MM.1S (cell line): ENCODE measurements around the gene TP53TG5.

ENCODE experiments used
- DNase-seq: peaks from one replicate; pipeline ENCODE4 v3.0.0-alpha.2; 2015
- H2AFZ ChIP-seq: fragments of 300-600 bp; sonication (generic); 2 replicates; pipeline ENCODE4 v1.6.0; 2016; ENCODE audit warnings: antibody characterized with exemption, low read length
- H3F3A ChIP-seq: fragments of 300-600 bp; sonication (generic); 2 replicates; pipeline ENCODE4 v1.6.1; 2016; ENCODE audit warnings: mild to moderate bottlenecking, antibody characterized with exemption, low read length, moderate library complexity, mixed read lengths; ENCODE audit not compliant: insufficient read depth
- H3K27ac ChIP-seq: fragments of 300-600 bp; sonication (generic); 2 replicates; pipeline ENCODE4 v1.5.1; 2016; ENCODE audit warnings: mild to moderate bottlenecking, low read length
- H3K27me3 ChIP-seq: fragments of 300-600 bp; sonication (generic); replicated peaks from 2 replicates; pipeline ENCODE4 v1.6.0; 2016; ENCODE audit warnings: low read length; ENCODE audit not compliant: insufficient read depth
- H3K36me3 ChIP-seq: fragments of 300-600 bp; sonication (generic); replicated peaks from 2 replicates; pipeline ENCODE4 v1.6.1; 2016; ENCODE audit warnings: mild to moderate bottlenecking, low read length, mixed read lengths; ENCODE audit not compliant: insufficient read depth
- H3K4me1 ChIP-seq: fragments of 300-600 bp; sonication (generic); 2 replicates; pipeline ENCODE4 v1.6.1; 2016; ENCODE audit warnings: low read length, mixed read lengths
- H3K4me2 ChIP-seq: fragments of 300-600 bp; sonication (generic); 2 replicates; pipeline ENCODE4 v1.6.0; 2016; ENCODE audit warnings: low read depth, low read length
- H3K4me3 ChIP-seq: fragments of 300-600 bp; sonication (generic); 2 replicates; pipeline ENCODE4 v1.5.1; 2016; ENCODE audit warnings: low read length, mixed read lengths
- H3K79me2 ChIP-seq: fragments of 300-600 bp; sonication (generic); 2 replicates; pipeline ENCODE4 v1.6.1; 2016; ENCODE audit warnings: mixed run types, low read length, mixed read lengths
- H3K9ac ChIP-seq: fragments of 300-600 bp; sonication (generic); 2 replicates; pipeline ENCODE4 v1.6.1; 2016; ENCODE audit warnings: low read length, mixed read lengths
- H3K9me2 ChIP-seq: fragments of 300-600 bp; sonication (generic); replicated peaks from 2 replicates; pipeline ENCODE4 v1.6.1; 2016; ENCODE audit warnings: mild to moderate bottlenecking, low read length, mixed read lengths; ENCODE audit not compliant: insufficient read depth
- H3K9me3 ChIP-seq: fragments of 300-600 bp; sonication (generic); replicated peaks from 2 replicates; pipeline ENCODE4 v1.6.1; 2016; ENCODE audit warnings: mild to moderate bottlenecking, low read length, mixed read lengths; ENCODE audit not compliant: insufficient read depth
- H4K20me1 ChIP-seq: fragments of 300-600 bp; sonication (generic); 2 replicates; pipeline ENCODE4 v1.6.1; 2016; ENCODE audit warnings: mild to moderate bottlenecking, low read length, moderate library complexity, mixed read lengths; ENCODE audit not compliant: insufficient read depth
- EZH2 ChIP-seq: fragments of 300-600 bp; sonication (generic); optimal IDR thresholded peaks from 2 replicates; pipeline ENCODE3; 2017; ENCODE audit warnings: low read depth, mild to moderate bottlenecking, antibody characterized with exemption, low read length, mixed read lengths
- EZH2phosphoT487 ChIP-seq: fragments of 300-600 bp; sonication (generic); IDR thresholded peaks from 2 replicates; pipeline ENCODE4 v1.6.1; 2018; ENCODE audit warnings: antibody characterized with exemption, low read length
- TF ChIP-seq, protein P1 (sequence below): fragments of 300-600 bp; sonication (generic); IDR thresholded peaks from 2 replicates; pipeline ENCODE4 v1.5.1; 2016; ENCODE audit warnings: antibody characterized with exemption, low read length, mixed read lengths

TP53TG5 gene

DNA sequence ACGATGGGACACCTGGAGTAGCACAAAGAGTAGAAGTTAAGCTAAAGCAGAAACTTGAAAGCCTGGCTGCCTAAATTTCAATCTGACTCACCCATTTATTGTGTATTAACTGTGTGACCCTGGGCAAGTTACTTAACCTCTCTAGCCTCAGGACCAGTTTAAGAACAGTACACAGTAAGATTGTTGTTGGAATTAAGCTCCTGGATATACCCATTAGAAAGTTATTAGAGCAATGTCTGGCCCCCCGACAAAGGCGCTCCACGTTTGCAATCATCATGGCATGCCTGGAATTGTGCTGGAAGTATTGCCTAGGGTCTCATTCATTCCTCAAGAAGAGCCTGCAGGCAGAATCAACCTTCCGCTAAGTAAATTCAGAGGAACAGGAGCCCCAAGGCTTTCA lies 31.3 kb downstream of the TP53TG5 start:
- Histone ChIP-seq H3K4me3 (no peak overlapping the region), H3K4me2 (no peak overlapping the region)

DNA sequence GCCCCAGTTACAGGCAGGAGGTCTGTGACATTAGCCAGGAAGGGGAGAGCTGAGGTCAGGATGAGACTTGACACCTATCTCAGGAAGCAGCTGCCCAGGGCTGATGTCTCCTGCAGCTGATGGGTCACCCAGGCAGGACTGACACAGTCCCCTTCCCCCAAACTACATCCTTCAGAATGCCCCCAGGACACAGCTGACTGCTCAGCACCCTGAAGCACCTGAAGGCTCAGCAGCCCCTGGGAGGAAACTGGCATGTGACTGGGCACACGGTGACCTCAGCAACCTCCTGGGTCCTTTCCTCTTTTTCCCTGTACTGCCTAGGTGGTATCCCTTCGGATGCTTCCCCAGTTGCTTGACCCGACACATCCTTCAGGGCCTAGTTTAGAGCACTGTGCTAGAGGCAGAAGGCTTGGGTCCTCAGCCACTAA lies 31.8 kb downstream of the TP53TG5 start:
- no peak for DNase-seq
- no peak overlapping the region for H3K9ac ChIP-seq
- no peak overlapping the region for H3K4me3 ChIP-seq
- no peaks in the 10 kb centered on the region for H3K9me3 ChIP-seq
- H3K27me3 ChIP-seq = peaks cover 8% of the 10 kb centered on the region; the same call in 1 of the 2 replicates
- no peaks in the 10 kb centered on the region for H3K9me2 ChIP-seq
- H3K36me3 ChIP-seq = no peaks in the 10 kb centered on the region
- TF ChIP-seq EZH2phosphoT487 = no peak
- TF ChIP-seq, protein P1, sequence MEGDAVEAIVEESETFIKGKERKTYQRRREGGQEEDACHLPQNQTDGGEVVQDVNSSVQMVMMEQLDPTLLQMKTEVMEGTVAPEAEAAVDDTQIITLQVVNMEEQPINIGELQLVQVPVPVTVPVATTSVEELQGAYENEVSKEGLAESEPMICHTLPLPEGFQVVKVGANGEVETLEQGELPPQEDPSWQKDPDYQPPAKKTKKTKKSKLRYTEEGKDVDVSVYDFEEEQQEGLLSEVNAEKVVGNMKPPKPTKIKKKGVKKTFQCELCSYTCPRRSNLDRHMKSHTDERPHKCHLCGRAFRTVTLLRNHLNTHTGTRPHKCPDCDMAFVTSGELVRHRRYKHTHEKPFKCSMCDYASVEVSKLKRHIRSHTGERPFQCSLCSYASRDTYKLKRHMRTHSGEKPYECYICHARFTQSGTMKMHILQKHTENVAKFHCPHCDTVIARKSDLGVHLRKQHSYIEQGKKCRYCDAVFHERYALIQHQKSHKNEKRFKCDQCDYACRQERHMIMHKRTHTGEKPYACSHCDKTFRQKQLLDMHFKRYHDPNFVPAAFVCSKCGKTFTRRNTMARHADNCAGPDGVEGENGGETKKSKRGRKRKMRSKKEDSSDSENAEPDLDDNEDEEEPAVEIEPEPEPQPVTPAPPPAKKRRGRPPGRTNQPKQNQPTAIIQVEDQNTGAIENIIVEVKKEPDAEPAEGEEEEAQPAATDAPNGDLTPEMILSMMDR = no peak
- TF ChIP-seq EZH2 = no peak
- H3K79me2 ChIP-seq = peaks cover 4% of the 10 kb centered on the region; the same call in 1 of the 2 replicates
- no peak overlapping the region for H3K27ac ChIP-seq
- no peaks in the 10 kb centered on the region for H4K20me1 ChIP-seq
- no peak overlapping the region for H3K4me2 ChIP-seq
- H2AFZ ChIP-seq = no peak overlapping the region
- H3F3A ChIP-seq = no peaks in the 10 kb centered on the region
- H3K4me1 ChIP-seq = 0 out of 2 replicates have a peak, but pooled peaks cover 7% of the 10 kb centered on the region

More for the DNA sequence above, 31.3 kb downstream of the TP53TG5 start:
- H3K4me1 ChIP-seq = 0 out of 2 replicates have a peak, but pooled peaks cover 7% of the 10 kb centered on the region
- no peaks in the 10 kb centered on the region for H4K20me1 ChIP-seq
- DNase-seq = no peak
- no peak overlapping the region for H3K27ac ChIP-seq
- H3K9me3 ChIP-seq = no peaks in the 10 kb centered on the region
- H3F3A ChIP-seq = no peaks in the 10 kb centered on the region
- H3K9me2 ChIP-seq = no peaks in the 10 kb centered on the region
- H3K27me3 ChIP-seq = peaks cover 8% of the 10 kb centered on the region; the same call in 1 of the 2 replicates
- no peak overlapping the region for H3K9ac ChIP-seq
- TF ChIP-seq EZH2 (no peak), EZH2phosphoT487 (no peak)
- TF ChIP-seq, protein P1 = no peak
- H2AFZ ChIP-seq = no peak overlapping the region
- H3K36me3 ChIP-seq = no peaks in the 10 kb centered on the region
- peaks cover 4% of the 10 kb centered on the region; the same call in 1 of the 2 replicates for H3K79me2 ChIP-seq

- H3K36me3 ChIP-seq = no peaks in the 10 kb centered on the region
- no peak overlapping the region for H3K4me2 ChIP-seq
- no peak for DNase-seq
- no peaks in the 10 kb centered on the region for H3K9me3 ChIP-seq
- H3K4me1 ChIP-seq = peaks cover 12% of the 10 kb centered on the region
- no peak overlapping the region for H3K27ac ChIP-seq
- H3K9me2 ChIP-seq = no peaks in the 10 kb centered on the region
- TF ChIP-seq EZH2 (no peak), EZH2phosphoT487 (no peak)
- TF ChIP-seq, protein P1 = no peak
- no peak overlapping the region for H3K9ac ChIP-seq
- H3K79me2 ChIP-seq = peaks cover 4% of the 10 kb centered on the region; the same call in 1 of the 2 replicates
- H2AFZ ChIP-seq = no peak overlapping the region
- no peaks in the 10 kb centered on the region for H4K20me1 ChIP-seq
- no peaks in the 10 kb centered on the region for H3F3A ChIP-seq
- peaks cover 8% of the 10 kb centered on the region; the same call in 1 of the 2 replicates for H3K27me3 ChIP-seq
- H3K4me3 ChIP-seq = no peak overlapping the region
Observed at GRCh38 chr20:45345104-45345936, 32.8 kb downstream of the TP53TG5 start.
